ENCODE data around the gene ERBB2. TPM values are rescaled to one million over a fixed set of nuclear protein-coding genes. Genes with fewer than 3 reads are reported as not detected.

The ERBB2 gene
- total RNA-seq, 1 donor from 2014 or later = 96.1 TPM

- DNase-seq (no peak), ATAC-seq (peak; percentile 32 to 44)
- TF ChIP-seq, protein P1, sequence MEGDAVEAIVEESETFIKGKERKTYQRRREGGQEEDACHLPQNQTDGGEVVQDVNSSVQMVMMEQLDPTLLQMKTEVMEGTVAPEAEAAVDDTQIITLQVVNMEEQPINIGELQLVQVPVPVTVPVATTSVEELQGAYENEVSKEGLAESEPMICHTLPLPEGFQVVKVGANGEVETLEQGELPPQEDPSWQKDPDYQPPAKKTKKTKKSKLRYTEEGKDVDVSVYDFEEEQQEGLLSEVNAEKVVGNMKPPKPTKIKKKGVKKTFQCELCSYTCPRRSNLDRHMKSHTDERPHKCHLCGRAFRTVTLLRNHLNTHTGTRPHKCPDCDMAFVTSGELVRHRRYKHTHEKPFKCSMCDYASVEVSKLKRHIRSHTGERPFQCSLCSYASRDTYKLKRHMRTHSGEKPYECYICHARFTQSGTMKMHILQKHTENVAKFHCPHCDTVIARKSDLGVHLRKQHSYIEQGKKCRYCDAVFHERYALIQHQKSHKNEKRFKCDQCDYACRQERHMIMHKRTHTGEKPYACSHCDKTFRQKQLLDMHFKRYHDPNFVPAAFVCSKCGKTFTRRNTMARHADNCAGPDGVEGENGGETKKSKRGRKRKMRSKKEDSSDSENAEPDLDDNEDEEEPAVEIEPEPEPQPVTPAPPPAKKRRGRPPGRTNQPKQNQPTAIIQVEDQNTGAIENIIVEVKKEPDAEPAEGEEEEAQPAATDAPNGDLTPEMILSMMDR (IDR thresholded peaks at IDR 0.05) = no peak
- Histone ChIP-seq H3K27ac (peak overlapping the region; percentile 60), H3K36me3 (peaks cover 3% of the 10 kb centered on the region), H3K4me3 (no peak overlapping the region), H3K9me3 (no peaks in the 10 kb centered on the region), H3K4me1 (peaks cover 39% of the 10 kb centered on the region), H3K27me3 (ENCODE audit: low read depth) (peaks cover 8% of the 10 kb centered on the region)
- intact Hi-C loops (cut with DNase I) = no loop called here
Measured at GRCh38 chr17:39674702-39675389, 25.0 kb upstream of the ERBB2 start.

DNA sequence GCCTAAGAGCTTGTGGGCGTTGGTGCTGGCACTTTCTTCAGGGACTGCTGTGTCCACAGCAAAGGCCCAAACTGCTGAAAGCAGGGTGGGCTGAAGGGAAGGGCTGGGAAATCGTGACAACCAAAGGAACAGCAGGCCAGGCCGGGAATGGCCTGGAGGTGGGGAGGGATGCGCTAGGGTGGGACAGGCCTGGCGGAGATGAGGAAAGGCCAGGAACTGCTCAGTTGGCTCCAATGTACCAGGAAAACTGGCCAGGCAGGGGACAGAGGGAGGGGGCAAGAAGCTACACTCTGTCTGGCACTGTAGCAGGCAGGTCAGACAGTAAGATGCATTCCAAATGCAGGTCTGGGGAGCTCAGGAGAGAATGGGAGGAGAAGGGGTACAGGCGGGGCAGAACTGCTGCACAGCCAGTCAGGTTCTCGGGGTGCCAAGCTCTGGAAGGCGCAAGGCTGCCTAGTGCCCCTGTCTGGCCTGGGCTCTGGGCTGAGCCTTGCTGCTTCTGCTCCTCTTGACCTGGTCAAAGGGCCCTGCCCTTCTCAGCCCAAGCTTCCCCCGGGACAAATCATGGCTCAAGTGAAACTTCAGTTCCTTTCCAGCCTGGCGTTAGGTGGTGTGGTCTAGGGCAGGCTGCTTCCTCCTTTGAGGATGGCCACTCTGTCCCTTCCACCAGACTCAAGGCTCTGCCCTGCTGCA, 24.3 kb upstream of the ERBB2 start:
- intact Hi-C loops (cut with DNase I) = no loop called here
- peaks cover 3% of the 10 kb centered on the region for H3K36me3 ChIP-seq
- no peak overlapping the region for H3K4me3 ChIP-seq
- DNase-seq (no peak), ATAC-seq (no peak)
- TF ChIP-seq, protein P1 (IDR thresholded peaks at IDR 0.05) = no peak
- peaks cover 46% of the 10 kb centered on the region for H3K4me1 ChIP-seq
- H3K27ac ChIP-seq = peak overlapping the region; percentile 60
- H3K27me3 ChIP-seq (ENCODE audit: low read depth) = peaks cover under 1% of the 10 kb centered on the region
- no peaks in the 10 kb centered on the region for H3K9me3 ChIP-seq

- Histone ChIP-seq H3K27me3 (ENCODE audit: low read depth) (no peaks in the 10 kb centered on the region), H3K27ac (peak overlapping the region; percentile 60), H3K4me3 (no peak overlapping the region), H3K4me1 (peaks cover 46% of the 10 kb centered on the region), H3K9me3 (no peaks in the 10 kb centered on the region), H3K36me3 (peaks cover 8% of the 10 kb centered on the region)
- intact Hi-C loops (cut with DNase I) = no loop called here
- TF ChIP-seq, protein P1 (IDR thresholded peaks at IDR 0.05) = no peak
- ATAC-seq (peak; percentile 75 to 77), DNase-seq (peak; percentile 89)
Measured at GRCh38 chr17:39676198-39676819, 23.6 kb upstream of the ERBB2 start.

GRCh38 chr17:39677072-39677471, 22.8 kb upstream of the ERBB2 start:
- TF ChIP-seq, protein P1 (IDR thresholded peaks at IDR 0.05) = no peak
- intact Hi-C loops (cut with DNase I) = no loop called here
- H3K27ac ChIP-seq = peak overlapping the region; percentile 56
- H3K4me1 ChIP-seq = peaks cover 46% of the 10 kb centered on the region
- H3K9me3 ChIP-seq = no peaks in the 10 kb centered on the region
- H3K4me3 ChIP-seq = no peak overlapping the region
- DNase-seq (no peak), ATAC-seq (no peak)
- peaks cover 8% of the 10 kb centered on the region for H3K36me3 ChIP-seq
- no peaks in the 10 kb centered on the region for H3K27me3 ChIP-seq (ENCODE audit: low read depth)

DNA sequence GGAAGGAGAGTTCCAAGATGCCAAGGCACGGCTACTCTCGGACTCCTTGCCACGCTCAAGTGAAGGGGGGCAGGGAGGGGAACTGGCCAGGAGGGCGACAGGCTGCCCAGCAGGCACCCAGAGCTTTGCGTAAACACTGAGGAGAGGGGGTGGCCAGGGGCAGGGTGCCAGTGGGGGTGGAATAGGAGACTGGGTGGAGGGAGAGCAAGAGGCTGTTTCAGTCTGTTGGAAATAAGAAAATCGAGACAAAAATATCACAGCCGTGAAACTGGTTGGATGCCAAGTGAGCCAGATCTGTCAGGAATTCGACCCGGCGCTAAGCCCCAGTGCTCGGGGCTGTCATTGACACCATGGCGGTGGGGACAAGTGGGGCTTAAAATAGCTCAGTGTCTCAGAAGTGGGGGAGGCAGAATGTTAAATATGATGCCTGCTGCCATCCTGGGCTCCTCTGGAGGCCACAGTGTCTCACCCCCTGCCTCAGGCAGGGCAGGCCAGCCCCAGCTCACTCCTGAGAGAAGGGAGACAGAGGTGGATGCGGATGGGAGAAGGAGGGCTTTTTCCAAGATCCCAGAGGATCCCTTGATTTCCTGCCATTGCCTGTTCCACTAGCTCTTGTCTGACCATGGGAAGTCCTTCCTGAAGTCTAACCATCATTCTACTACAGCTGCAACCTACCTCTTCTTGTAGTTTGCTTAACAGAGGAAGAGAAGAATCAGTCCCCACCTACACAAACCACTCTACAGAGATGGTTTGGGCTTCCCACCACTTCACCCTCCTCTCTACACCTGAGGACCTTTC, 22.1 kb upstream of the ERBB2 start:
- intact Hi-C loops (cut with DNase I) = no loop called here
- Histone ChIP-seq H3K9me3 (no peaks in the 10 kb centered on the region), H3K4me3 (no peak overlapping the region), H3K27ac (peak overlapping the region; percentile 18), H3K4me1 (peaks cover 46% of the 10 kb centered on the region), H3K27me3 (ENCODE audit: low read depth) (no peaks in the 10 kb centered on the region), H3K36me3 (peaks cover 8% of the 10 kb centered on the region)
- TF ChIP-seq, protein P1 (IDR thresholded peaks at IDR 0.05) = no peak
- DNase-seq = no peak
- ATAC-seq = peak; percentile 28

Data from lower lobe of right lung (tissue), 2 donors.